GM12874 (cell line): ENCODE results near the gene TRIM8.

Experiments
- CTCF ChIP-seq: IDR thresholded peaks from 2 replicates; pipeline ENCODE4 v1.5.1; 2011; ENCODE audit warnings: low read depth, mild to moderate bottlenecking, control low read depth, low read length, moderate library complexity; ENCODE audit not compliant: insufficient read depth

Gene TRIM8

GRCh38 chr10:102704915-102705314 is 60.6 kb downstream of the TRIM8 start:
- TF ChIP-seq CTCF, result no peak

- no peak for TF ChIP-seq CTCF
These were observed 61.3 kb downstream of the TRIM8 start for GRCh38 chr10:102705531-102705930.
